Measurements from ENCODE around the gene NUP210L.

GRCh38 chr1:154094411-154094810, 60.5 kb downstream of the NUP210L start:
- TF ChIP-seq, protein P1, sequence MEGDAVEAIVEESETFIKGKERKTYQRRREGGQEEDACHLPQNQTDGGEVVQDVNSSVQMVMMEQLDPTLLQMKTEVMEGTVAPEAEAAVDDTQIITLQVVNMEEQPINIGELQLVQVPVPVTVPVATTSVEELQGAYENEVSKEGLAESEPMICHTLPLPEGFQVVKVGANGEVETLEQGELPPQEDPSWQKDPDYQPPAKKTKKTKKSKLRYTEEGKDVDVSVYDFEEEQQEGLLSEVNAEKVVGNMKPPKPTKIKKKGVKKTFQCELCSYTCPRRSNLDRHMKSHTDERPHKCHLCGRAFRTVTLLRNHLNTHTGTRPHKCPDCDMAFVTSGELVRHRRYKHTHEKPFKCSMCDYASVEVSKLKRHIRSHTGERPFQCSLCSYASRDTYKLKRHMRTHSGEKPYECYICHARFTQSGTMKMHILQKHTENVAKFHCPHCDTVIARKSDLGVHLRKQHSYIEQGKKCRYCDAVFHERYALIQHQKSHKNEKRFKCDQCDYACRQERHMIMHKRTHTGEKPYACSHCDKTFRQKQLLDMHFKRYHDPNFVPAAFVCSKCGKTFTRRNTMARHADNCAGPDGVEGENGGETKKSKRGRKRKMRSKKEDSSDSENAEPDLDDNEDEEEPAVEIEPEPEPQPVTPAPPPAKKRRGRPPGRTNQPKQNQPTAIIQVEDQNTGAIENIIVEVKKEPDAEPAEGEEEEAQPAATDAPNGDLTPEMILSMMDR (IDR thresholded peaks at IDR 0.05) = no peak
- TF ChIP-seq POLR2A (IDR thresholded peaks at IDR 0.05) = no peak

Data from uterus (tissue), 2 donors.